ENCODE data around the gene PPP1R9B. TPM values are rescaled to one million over a fixed set of nuclear protein-coding genes. Genes with fewer than 3 reads are reported as not detected.
A peak's percentile ranks its signal among the peaks of the same experiment; 100 is the strongest.

Gene PPP1R9B
- polyA plus RNA-seq, 1 donor from 2014 or later: 4.2 TPM

- H3K4me3 Mint-ChIP-seq: no peak overlapping the region
Observed at GRCh38 chr17:50110591-50111349, 39.7 kb downstream of the PPP1R9B start.

GRCh38 chr17:50109785-50110184, 40.7 kb downstream of the PPP1R9B start:
- H3K4me3 Mint-ChIP-seq: no peak overlapping the region
- peaks cover 0 to 5% (median under 1%) of the 10 kb centered on the region in 3 donors for H3K4me1 Mint-ChIP-seq
- H3K9me3 Mint-ChIP-seq: no peaks in the 10 kb centered on the region
- no peak overlapping the region for H3K27ac Mint-ChIP-seq
- H3K27me3 Mint-ChIP-seq: peaks cover under 1% of the 10 kb centered on the region
- H3K36me3 Mint-ChIP-seq: peaks cover 3% of the 10 kb centered on the region

More at GRCh38 chr17:50110591-50111349, 39.7 kb downstream of the PPP1R9B start:
- no peaks in the 10 kb centered on the region for H3K9me3 Mint-ChIP-seq
- H3K36me3 Mint-ChIP-seq: peaks cover 3% of the 10 kb centered on the region
- H3K4me1 Mint-ChIP-seq: peaks cover 0 to 10% (median 1%) of the 10 kb centered on the region in 3 donors
- peaks cover 6% of the 10 kb centered on the region for H3K27me3 Mint-ChIP-seq
- H3K27ac Mint-ChIP-seq: peak overlapping the region in 2 of 3 donors; percentile 39

- peaks cover 3% of the 10 kb centered on the region for H3K36me3 Mint-ChIP-seq
- no peak overlapping the region for H3K4me3 Mint-ChIP-seq
- peaks cover 0 to 5% (median 0%) of the 10 kb centered on the region in 3 donors for H3K4me1 Mint-ChIP-seq
- H3K9me3 Mint-ChIP-seq: no peaks in the 10 kb centered on the region
- no peak overlapping the region for H3K27ac Mint-ChIP-seq
- H3K27me3 Mint-ChIP-seq: no peaks in the 10 kb centered on the region
Observed at GRCh38 chr17:50109207-50109606, 41.3 kb downstream of the PPP1R9B start.

GRCh38 chr17:50108556-50108955, 41.9 kb downstream of the PPP1R9B start:
- Mint-ChIP-seq H3K4me1 (peaks cover 0 to 5% (median 0%) of the 10 kb centered on the region in 3 donors), H3K27ac (no peak overlapping the region), H3K9me3 (no peaks in the 10 kb centered on the region)

GRCh38 chr17:50107790-50108414, 42.6 kb downstream of the PPP1R9B start:
- Mint-ChIP-seq H3K9me3 (no peaks in the 10 kb centered on the region), H3K27ac (no peak overlapping the region), H3K4me3 (no peak overlapping the region), H3K36me3 (peaks cover 3% of the 10 kb centered on the region), H3K27me3 (no peaks in the 10 kb centered on the region), H3K4me1 (peaks cover 0 to 5% (median 0%) of the 10 kb centered on the region in 3 donors)

More at GRCh38 chr17:50108556-50108955, 41.9 kb downstream of the PPP1R9B start:
- H3K4me3 Mint-ChIP-seq: no peak overlapping the region
- no peaks in the 10 kb centered on the region for H3K27me3 Mint-ChIP-seq
- peaks cover 3% of the 10 kb centered on the region for H3K36me3 Mint-ChIP-seq

- Mint-ChIP-seq H3K36me3 (peaks cover 3% of the 10 kb centered on the region), H3K4me3 (no peak overlapping the region), H3K27ac (no peak overlapping the region), H3K9me3 (no peaks in the 10 kb centered on the region), H3K4me1 (peaks cover 0 to 5% (median 0%) of the 10 kb centered on the region in 3 donors), H3K27me3 (no peaks in the 10 kb centered on the region)
Observed at GRCh38 chr17:50106393-50107131, 43.9 kb downstream of the PPP1R9B start.

- peaks cover 3% of the 10 kb centered on the region for H3K36me3 Mint-ChIP-seq
- no peak overlapping the region for H3K27ac Mint-ChIP-seq
- H3K9me3 Mint-ChIP-seq: no peaks in the 10 kb centered on the region
- H3K4me3 Mint-ChIP-seq: no peak overlapping the region
- peaks cover 0 to 5% (median 0%) of the 10 kb centered on the region in 3 donors for H3K4me1 Mint-ChIP-seq
- H3K27me3 Mint-ChIP-seq: no peaks in the 10 kb centered on the region
Observed at GRCh38 chr17:50105811-50106210, 44.7 kb downstream of the PPP1R9B start.

- Mint-ChIP-seq H3K27me3 (no peaks in the 10 kb centered on the region), H3K27ac (no peak overlapping the region), H3K9me3 (no peaks in the 10 kb centered on the region), H3K36me3 (peaks cover 3% of the 10 kb centered on the region), H3K4me3 (no peak overlapping the region), H3K4me1 (peaks cover 0 to 5% (median 4%) of the 10 kb centered on the region in 3 donors)
Observed at GRCh38 chr17:50103941-50104340, 46.5 kb downstream of the PPP1R9B start.

- no peak overlapping the region for H3K27ac Mint-ChIP-seq
- no peaks in the 10 kb centered on the region for H3K9me3 Mint-ChIP-seq
- H3K4me1 Mint-ChIP-seq: peaks cover 0 to 8% (median 7%) of the 10 kb centered on the region in 3 donors
Observed at GRCh38 chr17:50103252-50103651, 47.2 kb downstream of the PPP1R9B start.

GRCh38 chr17:50102164-50102991, 48.1 kb downstream of the PPP1R9B start:
- H3K27me3 Mint-ChIP-seq: no peaks in the 10 kb centered on the region
- H3K4me3 Mint-ChIP-seq: no peak overlapping the region
- peaks cover 0 to 8% (median 7%) of the 10 kb centered on the region in 3 donors for H3K4me1 Mint-ChIP-seq
- H3K9me3 Mint-ChIP-seq: no peaks in the 10 kb centered on the region
- peaks cover 2% of the 10 kb centered on the region for H3K36me3 Mint-ChIP-seq
- no peak overlapping the region for H3K27ac Mint-ChIP-seq

More at GRCh38 chr17:50103252-50103651, 47.2 kb downstream of the PPP1R9B start:
- Mint-ChIP-seq H3K36me3 (peaks cover 2% of the 10 kb centered on the region), H3K27me3 (no peaks in the 10 kb centered on the region), H3K4me3 (no peak overlapping the region)

GRCh38 chr17:50101346-50102163, 48.9 kb downstream of the PPP1R9B start:
- Mint-ChIP-seq H3K27me3 (no peaks in the 10 kb centered on the region), H3K4me1 (peaks cover 0 to 9% (median 8%) of the 10 kb centered on the region in 3 donors), H3K4me3 (no peak overlapping the region), H3K36me3 (peaks cover 2% of the 10 kb centered on the region), H3K9me3 (no peaks in the 10 kb centered on the region), H3K27ac (peak overlapping the region in 1 of 3 donors; percentile 59)

- Mint-ChIP-seq H3K9me3 (no peaks in the 10 kb centered on the region), H3K27me3 (no peaks in the 10 kb centered on the region), H3K36me3 (peaks cover 2% of the 10 kb centered on the region), H3K4me1 (peaks cover 0 to 12% (median 10%) of the 10 kb centered on the region in 3 donors), H3K27ac (peak overlapping the region in 1 of 3 donors; percentile 39), H3K4me3 (no peak overlapping the region)
Observed at GRCh38 chr17:50100921-50101345, 49.5 kb downstream of the PPP1R9B start.

GRCh38 chr17:50100480-50100883, 50.0 kb downstream of the PPP1R9B start:
- Mint-ChIP-seq H3K4me3 (no peak overlapping the region), H3K36me3 (peaks cover 2% of the 10 kb centered on the region), H3K9me3 (no peaks in the 10 kb centered on the region), H3K27me3 (no peaks in the 10 kb centered on the region), H3K4me1 (peaks cover 0 to 15% (median 13%) of the 10 kb centered on the region in 3 donors), H3K27ac (peak overlapping the region in 1 of 3 donors; percentile 39)
